B cell (primary cell): ENCODE data around the gene SF1. TPM values are rescaled to one million over a fixed set of nuclear protein-coding genes. Genes with fewer than 3 reads are reported as not detected.

Experiments
- ATAC-seq: fragments of 200-7000 bp; cut with Tn5 transposase; one replicate; pipeline ENCODE4 v1.10.0; 2021; ENCODE audit warnings: low read depth, mild to moderate bottlenecking, moderate number of reproducible peaks, moderate library complexity
- CTCF ChIA-PET: fragments of 350-600 bp; sonication (Branson Sonifier 250); formaldehyde crosslinking; loops from one replicate; lab custom pipeline; 2021; ENCODE audit warnings: antibody characterized with exemption, inconsistent platforms; lab: Charles Lee
- POLR2A ChIA-PET: fragments of 350-600 bp; sonication (Branson Sonifier 250); formaldehyde crosslinking; loops from one replicate; lab custom pipeline; 2021; ENCODE audit warnings: antibody characterized with exemption; lab: Charles Lee
- DNase-seq: peaks from one replicate; pipeline ENCODE4 v3.0.0; 2013
- H2AFZ ChIP-seq: 2 replicates; pipeline ENCODE4 v1.6.1; 2012; ENCODE audit warnings: mild to moderate bottlenecking, low read depth, low read length; ENCODE audit not compliant: insufficient read depth, poor library complexity, severe bottlenecking
- H3K27ac ChIP-seq, 2 donors: 1 replicate in 1 of 2; 2 replicates in 1 of 2; pipeline ENCODE4 v1.5.1; 2012 to 2013; ENCODE audit warnings: low read length in 2 of 2, mild to moderate bottlenecking in 2 of 2, moderate library complexity in 1 of 2
- H3K27me3 ChIP-seq, 4 experiments: fragments of 200-600 bp in 1 of 4; sonication (generic) in 1 of 4; replicated peaks in 1 of 4; 1 replicate in 2 of 4; 2 replicates in 2 of 4; pipeline versions ENCODE4 v1.6.1 to v1.7.0; 2013 to 2016; ENCODE audit warnings: low read length in 3 of 4, mild to moderate bottlenecking in 2 of 4, mixed read lengths in 1 of 4, moderate library complexity in 1 of 4; ENCODE audit not compliant: insufficient read depth in 4 of 4, control insufficient read depth in 3 of 4; ENCODE audit errors: control extremely low read depth in 1 of 4
- H3K36me3 ChIP-seq, 2 experiments: replicated peaks in 1 of 2; 1 replicate in 1 of 2; 2 replicates in 1 of 2; pipeline versions ENCODE4 v1.6.1 to v1.7.1; 2013; ENCODE audit warnings: low read length in 1 of 2; ENCODE audit not compliant: insufficient read depth in 2 of 2, control insufficient read depth in 1 of 2; ENCODE audit errors: control extremely low read depth in 1 of 2, extremely low read depth in 1 of 2
- H3K4me1 ChIP-seq, 2 donors: fragments of 200-600 bp in 1 of 2; sonication (generic) in 1 of 2; 1 replicate in 1 of 2; 2 replicates in 1 of 2; pipeline versions ENCODE4 v1.5.1 to v1.6.1; 2013 to 2017; ENCODE audit warnings: low read length in 2 of 2; ENCODE audit not compliant: control insufficient read depth in 2 of 2, insufficient read depth in 2 of 2
- H3K4me2 ChIP-seq: replicated peaks from 2 replicates; pipeline ENCODE3; 2012; ENCODE audit warnings: mild to moderate bottlenecking, low read depth, low read length; ENCODE audit not compliant: poor library complexity, severe bottlenecking
- H3K4me3 ChIP-seq, 5 experiments: fragments of 200-600 bp in 1 of 5; sonication (generic) in 1 of 5; 1 replicate in 3 of 5; 2 replicates in 2 of 5; pipeline versions ENCODE4 v1.5.1 to v1.7.0; 2011 to 2016; ENCODE audit warnings: low read length in 4 of 5, mild to moderate bottlenecking in 4 of 5, low read depth in 2 of 5, control low read depth in 1 of 5, moderate library complexity in 1 of 5; ENCODE audit not compliant: insufficient read depth in 1 of 5; ENCODE audit errors: control extremely low read depth in 1 of 5, extremely low read depth in 1 of 5
- H3K79me2 ChIP-seq: fragments of 200-600 bp; sonication (generic); one replicate; pipeline ENCODE4 v1.6.0; 2016; ENCODE audit warnings: low read length; ENCODE audit not compliant: control insufficient read depth, insufficient read depth
- H3K9ac ChIP-seq: fragments of 200-600 bp; sonication (generic); 2 replicates; pipeline ENCODE4 v1.6.1; 2017; ENCODE audit warnings: mild to moderate bottlenecking, low read length, moderate library complexity
- H3K9me3 ChIP-seq, 3 donors: one replicate each; pipeline versions ENCODE4 v1.6.1 to v1.7.1; 2013; ENCODE audit warnings: low read length in 2 of 3; ENCODE audit not compliant: control insufficient read depth in 2 of 3, insufficient read depth in 1 of 3; ENCODE audit errors: control extremely low read depth in 1 of 3
- H4K20me1 ChIP-seq: 2 replicates; pipeline ENCODE4 v1.6.0; 2012; ENCODE audit warnings: mild to moderate bottlenecking, low read length; ENCODE audit not compliant: insufficient read depth, control insufficient read depth, poor library complexity, severe bottlenecking
- H3K27ac Mint-ChIP-seq: one replicate; pipeline ENCODE4 v1.8.0; 2021; ENCODE audit warnings: mixed read lengths
- H3K27me3 Mint-ChIP-seq: one replicate; pipeline ENCODE4 v1.8.0; 2021; ENCODE audit warnings: mixed read lengths
- H3K4me1 Mint-ChIP-seq: one replicate; pipeline ENCODE4 v1.8.0; 2021; ENCODE audit warnings: mixed read lengths
- H3K4me3 Mint-ChIP-seq: one replicate; pipeline ENCODE4 v1.8.0; 2021; ENCODE audit warnings: mixed read lengths
- H3K9me3 Mint-ChIP-seq: one replicate; pipeline ENCODE4 v1.8.0; 2022; ENCODE audit warnings: mixed read lengths; ENCODE audit not compliant: insufficient read depth
- CTCF ChIP-seq: fragments of 200-600 bp; IDR thresholded peaks from one replicate; pipeline ENCODE4 v1.8.0; 2022; ENCODE audit warnings: antibody characterized with exemption, mild to moderate bottlenecking
- EZH2 ChIP-seq: IDR thresholded peaks from 2 replicates; pipeline ENCODE4 v1.6.1; 2012; ENCODE audit warnings: borderline replicate concordance, low read depth, mild to moderate bottlenecking, moderate library complexity, low read length; ENCODE audit not compliant: insufficient read depth, poor library complexity, severe bottlenecking
- WGBS: methylation state at CpG from one replicate; pipeline ENCODE4 v1.1.5; 2013; ENCODE audit warnings: missing lambda C conversion rate; ENCODE audit not compliant: insufficient coverage; 5-methylcytosine and 5-hydroxymethylcytosine counted together
- intact Hi-C: fragments of 100-400 bp; cut with micrococcal nuclease; formaldehyde crosslinking; loops from one replicate; pipeline ENCODE4 v1.10.0; 2022
- polyA plus RNA-seq: library from polyadenylated mRNA; depleted of rRNA; stranded (reverse); fragments of >200 nt; gene quantifications from 2 replicates; pipeline ENCODE4 v1.2.3, GENCODE V29; 2012
- total RNA-seq, 2 donors: library from RNA; stranded (reverse); fragments of 120-200 nt in 1 of 2; gene quantifications; 1 replicate in 1 of 2; 2 replicates in 1 of 2; pipeline versions ENCODE4 v1.2.3 to v1.2.4, GENCODE V29; 2013 to 2022

Gene SF1
- total and polyA plus RNA-seq, 2 donors (not counting 1 experiment from before 2014, with no cell fraction given): 369 to 931 TPM

- TF ChIP-seq CTCF: no peak
- no peak for TF ChIP-seq EZH2
- ChIA-PET CTCF (interaction anchor here (0.9 to 1.3 kb wide), 2 partner anchors 27 kb away, joined by 3 to 5 read pairs; no protein-coding TSS in a partner anchor), POLR2A (no interaction called here)
- H3K4me3 ChIP-seq: no peak overlapping the region
- peaks cover 17 to 28% of the 10 kb centered on the region in 2 donors for H3K4me1 ChIP-seq
- peaks cover 0 to 18% (median 0%) of the 10 kb centered on the region in 3 donors for H3K9me3 ChIP-seq
- H3K27me3 ChIP-seq: peaks cover 0 to 79% (median 33%) of the 10 kb centered on the region in 4 experiments
- no peak overlapping the region for H3K27ac Mint-ChIP-seq
- H3K4me2 ChIP-seq: no peak overlapping the region
- no peak overlapping the region for H3K27ac ChIP-seq
- H3K9ac ChIP-seq: no peak overlapping the region
- H2AFZ ChIP-seq: no peak overlapping the region
- peaks cover 78% of the 10 kb centered on the region for H3K27me3 Mint-ChIP-seq
- peaks cover 23% of the 10 kb centered on the region for H3K4me1 Mint-ChIP-seq
- no peaks in the 10 kb centered on the region for H3K36me3 ChIP-seq
- H3K79me2 ChIP-seq: no peaks in the 10 kb centered on the region
- DNase-seq (no peak), ATAC-seq (no peak)
- H3K9me3 Mint-ChIP-seq: no peaks in the 10 kb centered on the region
- WGBS: 26% methylated on average over 5 of the region's 13 CpGs
- intact Hi-C loops: no loop called here
- peaks cover 6% of the 10 kb centered on the region for H4K20me1 ChIP-seq
- no peak overlapping the region for H3K4me3 Mint-ChIP-seq
Observed at GRCh38 chr11:64715756-64716472, 62.4 kb downstream of the SF1 start.

- no peak overlapping the region for H2AFZ ChIP-seq
- Mint-ChIP-seq H3K27me3 (peaks cover 77% of the 10 kb centered on the region), H3K27ac (no peak overlapping the region), H3K9me3 (no peaks in the 10 kb centered on the region), H3K4me1 (peaks cover 26% of the 10 kb centered on the region), H3K4me3 (peak overlapping the region; percentile 23)
- WGBS: 50% methylated on average over 5 of the region's 5 CpGs
- ATAC-seq (no peak), DNase-seq (no peak)
- H3K4me2 ChIP-seq: no peak overlapping the region
- H3K27ac ChIP-seq: no peak overlapping the region
- ChIA-PET POLR2A (interaction anchor here (0.5 kb wide), 1 partner anchor 68 kb away, joined by 5 read pairs; no protein-coding TSS in a partner anchor), CTCF (interaction anchor here (0.9 kb wide), 1 partner anchor 28 kb away, joined by 3 read pairs; no protein-coding TSS in a partner anchor)
- no peak for TF ChIP-seq EZH2
- no peak for TF ChIP-seq CTCF
- H3K36me3 ChIP-seq: no peaks in the 10 kb centered on the region
- no peaks in the 10 kb centered on the region for H3K79me2 ChIP-seq
- H3K27me3 ChIP-seq: peaks cover 0 to 79% (median 36%) of the 10 kb centered on the region in 4 experiments
- H3K4me1 ChIP-seq: peaks cover 17 to 29% of the 10 kb centered on the region in 2 donors
- H3K4me3 ChIP-seq: no peak overlapping the region
- peaks cover 0 to 18% (median 0%) of the 10 kb centered on the region in 3 donors for H3K9me3 ChIP-seq
- intact Hi-C loops: no loop called here
- H3K9ac ChIP-seq: no peak overlapping the region
- H4K20me1 ChIP-seq: peaks cover 6% of the 10 kb centered on the region
Observed at GRCh38 chr11:64715110-64715509, 63.2 kb downstream of the SF1 start.
